GM19397 (cell line): ENCODE data around the gene UPF2.
"Not testable (repeated sequence)": the region's sequence is repeated elsewhere in the genome, so short reads cannot be mapped to it uniquely, and the experiment has no call there.

ENCODE experiments used
- ATAC-seq: cut with Tn5 transposase; IDR thresholded peaks from one replicate; pipeline ENCODE4 v1.9.1; 2021; ENCODE audit warnings: mild to moderate bottlenecking, moderate library complexity; ENCODE audit not compliant: unreplicated experiment

UPF2 gene

DNA sequence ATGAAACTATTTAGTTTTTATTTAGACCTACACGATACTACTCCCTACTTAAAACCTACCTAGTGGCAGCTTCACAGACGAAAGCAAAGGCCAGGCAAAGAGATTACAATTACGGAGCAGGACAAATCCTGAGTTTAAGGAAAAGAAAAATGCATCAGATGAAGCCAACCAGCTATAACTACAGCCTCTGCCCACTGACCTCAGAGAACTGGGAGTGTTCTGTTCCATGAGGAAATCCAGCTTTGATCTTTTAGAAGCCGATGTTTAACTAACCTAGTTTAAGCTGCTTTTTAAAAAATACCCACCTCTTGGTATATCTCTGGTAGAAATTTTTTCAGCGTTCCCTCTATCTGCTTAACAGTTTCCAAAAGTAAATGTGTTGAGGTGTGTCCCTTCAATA is 3.0 kb upstream of the UPF2 start:
- ATAC-seq: no peak

GRCh38 chr10:12042409-12042796 is 206 bp downstream of the UPF2 start:
- peak; percentile 4 for ATAC-seq

GRCh38 chr10:12041766-12042408 is 722 bp downstream of the UPF2 start:
- ATAC-seq: no peak

GRCh38 chr10:12036073-12036655 is 6.4 kb downstream of the UPF2 start:
- ATAC-seq: no peak

DNA sequence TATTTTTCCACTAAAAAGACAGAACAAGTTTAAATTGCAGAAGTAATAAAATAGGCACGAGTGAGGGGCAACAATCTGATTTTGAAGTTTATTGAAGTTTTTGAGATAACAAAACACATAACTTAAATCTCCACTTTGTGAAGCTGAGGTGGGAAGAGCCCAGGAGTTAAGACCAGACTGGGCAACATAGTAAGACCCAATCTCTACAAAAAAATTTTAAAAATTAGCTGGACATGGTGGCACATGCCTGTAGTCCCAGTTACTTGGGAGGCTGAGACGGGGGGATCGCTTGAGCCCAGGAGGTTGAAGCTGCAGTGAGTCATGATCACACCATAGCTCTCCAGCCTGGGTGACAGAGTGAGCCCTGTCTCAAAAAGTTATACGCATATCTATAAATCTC is 11.2 kb downstream of the UPF2 start:
- no peak for ATAC-seq

- ATAC-seq: peak; percentile 87
Observed at GRCh38 chr10:12027539-12027938, 15.1 kb downstream of the UPF2 start.

DNA sequence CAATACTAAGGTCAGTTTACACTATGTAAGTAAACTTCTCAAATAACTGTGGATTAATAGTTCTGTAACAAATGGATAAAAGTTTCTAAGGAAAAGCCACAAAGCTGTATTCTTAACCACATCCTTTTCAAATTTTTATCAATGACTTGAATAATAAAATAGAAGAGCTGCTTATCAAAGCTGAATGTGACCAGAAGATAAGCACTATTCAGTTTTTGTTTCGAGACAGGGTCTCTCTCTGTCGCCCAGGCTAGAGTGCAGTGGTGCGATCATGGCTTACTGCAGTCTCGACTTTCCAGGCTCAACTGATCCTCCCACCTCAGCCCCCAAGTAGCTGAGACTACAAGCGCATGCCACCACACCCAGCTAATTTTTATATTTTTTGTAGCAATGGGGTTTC is 17.0 kb downstream of the UPF2 start:
- ATAC-seq: no peak

DNA sequence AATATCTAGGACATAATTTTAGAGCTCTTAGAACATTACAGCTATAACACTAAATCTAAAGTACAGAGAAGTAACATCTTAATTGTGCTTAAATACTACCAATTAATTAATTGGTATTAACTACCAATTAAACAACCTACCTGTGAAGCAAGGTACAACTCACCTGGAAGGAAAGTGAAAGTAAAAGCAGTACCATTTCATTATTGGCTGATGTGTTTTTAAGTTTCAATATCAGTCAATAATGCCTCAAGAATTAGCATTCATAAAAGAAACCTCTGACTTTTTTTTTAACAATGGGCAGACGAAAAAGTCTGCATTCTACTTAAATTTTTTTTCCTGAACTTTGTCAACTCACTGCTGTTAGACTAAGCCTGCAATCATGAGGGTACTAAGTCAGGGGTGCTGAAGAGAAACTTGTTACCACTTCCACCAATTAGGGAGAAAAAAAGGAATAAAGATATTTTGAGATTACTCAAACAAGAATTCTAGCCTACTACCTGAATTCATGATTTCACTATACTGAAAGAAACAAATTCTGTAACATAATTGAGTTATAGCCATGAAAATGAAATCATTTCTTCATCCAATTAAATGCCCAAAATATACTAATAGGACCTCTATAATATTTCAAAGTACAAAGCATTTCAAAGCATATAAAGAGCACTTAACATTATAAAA is 19.9 kb downstream of the UPF2 start:
- ATAC-seq: no peak

- ATAC-seq: no peak
Observed at GRCh38 chr10:12020574-12020973, 22.0 kb downstream of the UPF2 start.

GRCh38 chr10:12019283-12019971 is 23.2 kb downstream of the UPF2 start:
- ATAC-seq: no peak

GRCh38 chr10:12018438-12019282 is 23.9 kb downstream of the UPF2 start:
- ATAC-seq: no peak

DNA sequence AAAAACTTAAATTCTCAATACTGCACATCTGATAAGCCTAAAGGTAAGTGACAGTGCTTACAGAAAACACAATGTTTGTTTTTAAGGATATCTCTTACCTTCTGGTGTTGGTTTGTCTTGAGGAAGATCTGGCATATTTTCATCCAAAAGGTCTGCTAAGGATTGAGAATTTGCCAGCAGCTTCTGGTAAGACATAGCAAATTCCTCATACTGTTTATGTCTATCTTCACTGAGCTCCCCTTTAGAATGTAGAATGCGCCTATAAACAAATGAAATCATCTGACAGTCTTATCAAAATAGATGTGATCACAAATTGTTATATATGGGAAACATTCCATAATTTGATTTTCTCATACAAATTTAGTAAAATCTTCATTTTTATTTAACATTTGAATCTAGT is 28.7 kb downstream of the UPF2 start:
- ATAC-seq: no peak

DNA sequence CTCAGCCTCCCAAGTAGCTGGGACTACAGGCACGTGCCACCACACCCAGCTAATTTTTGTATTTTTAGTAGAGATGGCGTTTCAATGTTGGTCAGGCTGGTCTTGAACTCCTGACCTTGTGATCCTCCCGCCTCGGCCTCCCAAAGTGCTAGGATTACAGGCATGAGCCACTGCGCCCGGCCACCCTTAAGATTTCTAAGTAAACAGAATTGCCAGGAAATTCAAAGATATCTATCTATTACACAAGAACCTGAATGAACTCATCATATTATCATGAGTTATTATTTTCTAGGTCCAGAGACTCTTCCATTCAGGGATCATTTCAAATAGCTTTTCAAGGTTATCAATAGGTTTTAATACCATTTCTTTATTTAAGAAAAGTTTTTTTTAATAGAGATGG is 29.2 kb downstream of the UPF2 start:
- ATAC-seq: not testable (repeated sequence)

- ATAC-seq: no peak
Observed at GRCh38 chr10:12010353-12010752, 32.3 kb downstream of the UPF2 start.

DNA sequence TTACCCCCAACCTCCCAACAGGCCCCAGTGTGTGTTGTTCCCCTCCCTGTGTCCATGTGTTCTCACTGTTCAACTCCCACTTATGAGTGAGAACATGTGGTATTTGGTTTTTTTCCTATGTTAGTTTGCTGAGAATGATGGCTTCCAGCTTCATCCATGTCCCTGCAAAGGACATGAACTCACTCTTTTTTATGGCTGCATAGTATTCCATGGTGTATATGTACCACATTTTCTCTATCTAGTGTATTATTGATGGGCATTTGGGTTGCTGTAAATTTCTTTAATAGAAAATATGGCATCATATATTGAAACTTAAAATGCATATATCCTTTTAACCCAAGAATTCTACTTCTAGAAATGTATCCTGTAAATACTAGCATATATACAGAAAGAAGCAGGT is 33.8 kb downstream of the UPF2 start:
- not testable (repeated sequence) for ATAC-seq

GRCh38 chr10:12006671-12007070 is 35.9 kb downstream of the UPF2 start:
- no peak for ATAC-seq

DNA sequence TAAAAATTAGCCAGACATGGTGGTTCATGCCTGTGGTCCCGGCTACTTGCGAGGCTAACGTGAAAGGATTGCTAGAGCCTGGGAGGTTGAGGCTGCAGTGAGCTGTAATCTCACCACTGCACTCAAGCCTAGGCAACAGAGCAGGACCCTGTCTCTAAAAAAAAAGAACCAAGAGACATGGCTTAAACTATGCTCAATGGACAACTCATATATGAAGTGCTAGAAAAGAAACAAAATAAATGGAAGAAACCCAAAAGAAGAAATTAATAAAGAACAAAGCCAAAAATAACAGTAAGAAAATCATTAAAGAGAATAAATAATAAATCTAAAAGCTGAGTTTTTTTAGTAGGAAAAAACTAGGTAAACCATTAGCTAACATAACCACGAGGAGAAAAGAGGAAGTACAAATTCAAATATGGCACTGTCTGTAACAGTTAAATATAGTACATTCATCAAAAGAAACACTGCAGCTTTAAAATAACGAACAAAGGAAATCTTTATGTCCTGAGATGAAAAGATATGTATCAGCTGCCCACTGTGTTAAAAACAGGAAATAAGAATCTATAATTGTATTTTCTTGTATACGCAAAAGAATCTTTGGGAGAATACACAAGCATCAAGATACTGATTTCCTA is 48.7 kb downstream of the UPF2 start:
- no peak for ATAC-seq

- no peak for ATAC-seq
Observed at GRCh38 chr10:11988924-11989323, 53.7 kb downstream of the UPF2 start.

- ATAC-seq: no peak
Observed at GRCh38 chr10:11986593-11987216, 55.9 kb downstream of the UPF2 start.

DNA sequence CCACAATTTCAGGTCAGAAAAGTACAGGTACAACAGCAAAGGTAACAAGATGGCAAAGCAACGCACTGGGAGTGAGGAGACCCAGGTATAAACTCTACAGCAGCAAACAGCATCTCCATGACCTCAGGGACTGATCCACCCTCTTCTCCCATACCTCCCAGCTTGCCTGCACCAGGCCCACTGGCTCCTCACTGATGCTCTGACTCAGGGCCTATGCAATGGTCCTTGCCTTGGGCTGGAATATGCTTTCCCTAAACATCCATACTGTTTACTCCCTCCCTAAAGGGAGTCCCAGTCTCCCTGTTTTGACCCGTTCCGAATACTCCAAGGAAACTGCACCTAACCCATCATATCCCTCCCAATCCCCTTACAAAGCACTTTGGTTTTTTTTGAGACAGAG is 60.4 kb downstream of the UPF2 start:
- no peak for ATAC-seq
